Putamen (tissue), 1 donor: Measurements from ENCODE around the gene EFNA3.
A peak's percentile ranks its signal among the peaks of the same experiment; 100 is the strongest.

Experiments
- DNase-seq: peaks from one replicate; pipeline ENCODE4 v3.0.0-alpha.2; 2016; ENCODE audit warnings: low spot score

Gene EFNA3

GRCh38 chr1:155083865-155084721 lies 5.5 kb downstream of the EFNA3 start:
- no peak for DNase-seq

GRCh38 chr1:155084722-155085503 lies 6.3 kb downstream of the EFNA3 start:
- DNase-seq, result peak; percentile 96

GRCh38 chr1:155085504-155086127 lies 7.0 kb downstream of the EFNA3 start:
- DNase-seq, result no peak

GRCh38 chr1:155086128-155086741 lies 7.6 kb downstream of the EFNA3 start:
- DNase-seq, result no peak

- DNase-seq, result no peak
Observed at GRCh38 chr1:155086856-155087535, 8.4 kb downstream of the EFNA3 start.

- DNase-seq, result peak; percentile 62
Observed at GRCh38 chr1:155091071-155092051, 12.7 kb downstream of the EFNA3 start.

- DNase-seq, result no peak
Observed at GRCh38 chr1:155092131-155092530, 13.5 kb downstream of the EFNA3 start.

- no peak for DNase-seq
Observed at GRCh38 chr1:155092641-155093040, 14.0 kb downstream of the EFNA3 start.

- peak; percentile 62 for DNase-seq
Observed at GRCh38 chr1:155093911-155094621, 15.4 kb downstream of the EFNA3 start.

- no peak for DNase-seq
Observed at GRCh38 chr1:155094622-155094948, 15.9 kb downstream of the EFNA3 start.

- no peak for DNase-seq
Observed at GRCh38 chr1:155099331-155099730, 20.7 kb downstream of the EFNA3 start.

GRCh38 chr1:155103325-155103724 lies 24.7 kb downstream of the EFNA3 start:
- no peak for DNase-seq

- no peak for DNase-seq
Observed at GRCh38 chr1:155104605-155105534, 26.2 kb downstream of the EFNA3 start.

GRCh38 chr1:155105604-155106011 lies 27.0 kb downstream of the EFNA3 start:
- DNase-seq, result no peak

- DNase-seq, result no peak
Observed at GRCh38 chr1:155106862-155107261, 28.2 kb downstream of the EFNA3 start.

- DNase-seq, result no peak
Observed at GRCh38 chr1:155107309-155108264, 28.9 kb downstream of the EFNA3 start.

GRCh38 chr1:155108296-155108695 lies 29.7 kb downstream of the EFNA3 start:
- DNase-seq, result no peak

GRCh38 chr1:155110381-155110780 lies 31.7 kb downstream of the EFNA3 start:
- no peak for DNase-seq
